ENCODE measurements around the gene WWOX.

WWOX gene

DNA sequence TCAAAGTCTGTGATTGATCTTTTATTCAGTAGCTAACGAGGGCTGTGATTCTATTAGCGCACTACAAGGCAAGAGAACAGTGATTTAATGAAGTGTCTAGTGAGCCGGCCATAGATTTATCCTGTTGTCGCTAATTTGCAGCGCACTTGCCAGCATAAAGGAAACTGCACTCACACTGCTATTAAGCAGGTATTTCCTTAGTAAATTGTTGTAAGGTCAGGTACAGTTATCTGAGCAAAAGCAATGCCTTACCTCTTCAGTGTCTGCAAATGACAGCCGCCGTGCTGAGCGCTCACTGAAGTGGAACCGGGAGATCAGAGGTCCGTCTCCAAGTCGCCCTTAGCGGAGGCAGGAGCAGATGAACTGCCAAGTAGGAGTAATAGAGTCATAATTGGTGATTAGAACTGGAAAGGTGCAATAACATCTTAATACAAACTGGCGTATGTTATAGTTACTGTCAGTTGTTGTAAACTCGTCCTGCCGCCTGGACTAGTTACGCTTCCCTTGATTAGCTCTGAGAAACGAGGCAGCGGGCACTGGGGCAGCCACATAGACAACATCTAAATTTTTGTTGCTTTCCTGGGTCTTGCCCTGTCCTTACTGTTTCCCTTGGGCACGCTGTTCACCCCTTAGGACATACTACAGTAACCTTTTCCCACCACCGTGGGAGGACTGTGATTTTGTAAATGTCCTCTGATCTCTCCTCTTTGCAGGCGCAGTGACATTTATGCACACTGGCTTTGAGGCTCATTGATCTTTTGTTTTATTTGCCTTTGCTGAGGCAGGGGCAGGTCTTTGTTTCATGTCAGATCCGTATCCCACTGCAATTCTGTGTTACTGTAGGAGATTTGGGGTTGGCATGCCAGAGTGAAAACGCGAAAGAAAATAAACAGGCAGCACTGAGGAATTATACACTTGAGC is 363.1 kb downstream of the WWOX start:
- ATAC-seq, result no peak
- TF ChIP-seq ZNF70 (CRISPR knock-in tag; IDR thresholded peaks at IDR 0.05), result no peak
- TF ChIP-seq, protein P1, sequence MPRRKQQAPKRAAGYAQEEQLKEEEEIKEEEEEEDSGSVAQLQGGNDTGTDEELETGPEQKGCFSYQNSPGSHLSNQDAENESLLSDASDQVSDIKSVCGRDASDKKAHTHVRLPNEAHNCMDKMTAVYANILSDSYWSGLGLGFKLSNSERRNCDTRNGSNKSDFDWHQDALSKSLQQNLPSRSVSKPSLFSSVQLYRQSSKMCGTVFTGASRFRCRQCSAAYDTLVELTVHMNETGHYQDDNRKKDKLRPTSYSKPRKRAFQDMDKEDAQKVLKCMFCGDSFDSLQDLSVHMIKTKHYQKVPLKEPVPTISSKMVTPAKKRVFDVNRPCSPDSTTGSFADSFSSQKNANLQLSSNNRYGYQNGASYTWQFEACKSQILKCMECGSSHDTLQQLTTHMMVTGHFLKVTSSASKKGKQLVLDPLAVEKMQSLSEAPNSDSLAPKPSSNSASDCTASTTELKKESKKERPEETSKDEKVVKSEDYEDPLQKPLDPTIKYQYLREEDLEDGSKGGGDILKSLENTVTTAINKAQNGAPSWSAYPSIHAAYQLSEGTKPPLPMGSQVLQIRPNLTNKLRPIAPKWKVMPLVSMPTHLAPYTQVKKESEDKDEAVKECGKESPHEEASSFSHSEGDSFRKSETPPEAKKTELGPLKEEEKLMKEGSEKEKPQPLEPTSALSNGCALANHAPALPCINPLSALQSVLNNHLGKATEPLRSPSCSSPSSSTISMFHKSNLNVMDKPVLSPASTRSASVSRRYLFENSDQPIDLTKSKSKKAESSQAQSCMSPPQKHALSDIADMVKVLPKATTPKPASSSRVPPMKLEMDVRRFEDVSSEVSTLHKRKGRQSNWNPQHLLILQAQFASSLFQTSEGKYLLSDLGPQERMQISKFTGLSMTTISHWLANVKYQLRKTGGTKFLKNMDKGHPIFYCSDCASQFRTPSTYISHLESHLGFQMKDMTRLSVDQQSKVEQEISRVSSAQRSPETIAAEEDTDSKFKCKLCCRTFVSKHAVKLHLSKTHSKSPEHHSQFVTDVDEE (CRISPR knock-in tag; IDR thresholded peaks at IDR 0.05), result no peak
- no peak for TF ChIP-seq ISL1 (CRISPR knock-in tag; IDR thresholded peaks at IDR 0.05)
- TF ChIP-seq SNAI2 (CRISPR knock-in tag; IDR thresholded peaks at IDR 0.05), result no peak
- TF ChIP-seq ARNTL (CRISPR knock-in tag; IDR thresholded peaks at IDR 0.05; ENCODE audit: borderline replicate concordance, low read depth), result no peak
- no peak for TF ChIP-seq OSR1 (CRISPR knock-in tag; IDR thresholded peaks at IDR 0.05)
- TF ChIP-seq ZNF565 (CRISPR knock-in tag; conservative IDR thresholded peaks at IDR 0.05; ENCODE audit: low read depth), result no peak
- no peak for TF ChIP-seq ZFP30 (CRISPR knock-in tag; IDR thresholded peaks at IDR 0.05)
- no peak for TF ChIP-seq ESRRG (CRISPR knock-in tag; IDR thresholded peaks at IDR 0.05)
- no peak for TF ChIP-seq GLIS3 (CRISPR knock-in tag; IDR thresholded peaks at IDR 0.05)
- no peak for TF ChIP-seq ZFP3 (CRISPR knock-in tag; IDR thresholded peaks at IDR 0.05)
- no peak for TF ChIP-seq PPARA (CRISPR knock-in tag; IDR thresholded peaks at IDR 0.05; ENCODE audit: borderline replicate concordance)
- TF ChIP-seq, protein P2, sequence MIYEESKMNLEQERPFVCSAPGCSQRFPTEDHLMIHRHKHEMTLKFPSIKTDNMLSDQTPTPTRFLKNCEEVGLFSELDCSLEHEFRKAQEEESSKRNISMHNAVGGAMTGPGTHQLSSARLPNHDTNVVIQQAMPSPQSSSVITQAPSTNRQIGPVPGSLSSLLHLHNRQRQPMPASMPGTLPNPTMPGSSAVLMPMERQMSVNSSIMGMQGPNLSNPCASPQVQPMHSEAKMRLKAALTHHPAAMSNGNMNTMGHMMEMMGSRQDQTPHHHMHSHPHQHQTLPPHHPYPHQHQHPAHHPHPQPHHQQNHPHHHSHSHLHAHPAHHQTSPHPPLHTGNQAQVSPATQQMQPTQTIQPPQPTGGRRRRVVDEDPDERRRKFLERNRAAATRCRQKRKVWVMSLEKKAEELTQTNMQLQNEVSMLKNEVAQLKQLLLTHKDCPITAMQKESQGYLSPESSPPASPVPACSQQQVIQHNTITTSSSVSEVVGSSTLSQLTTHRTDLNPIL (CRISPR knock-in tag; IDR thresholded peaks at IDR 0.05; ENCODE audit: low read depth), result no peak
- TF ChIP-seq, protein P3, sequence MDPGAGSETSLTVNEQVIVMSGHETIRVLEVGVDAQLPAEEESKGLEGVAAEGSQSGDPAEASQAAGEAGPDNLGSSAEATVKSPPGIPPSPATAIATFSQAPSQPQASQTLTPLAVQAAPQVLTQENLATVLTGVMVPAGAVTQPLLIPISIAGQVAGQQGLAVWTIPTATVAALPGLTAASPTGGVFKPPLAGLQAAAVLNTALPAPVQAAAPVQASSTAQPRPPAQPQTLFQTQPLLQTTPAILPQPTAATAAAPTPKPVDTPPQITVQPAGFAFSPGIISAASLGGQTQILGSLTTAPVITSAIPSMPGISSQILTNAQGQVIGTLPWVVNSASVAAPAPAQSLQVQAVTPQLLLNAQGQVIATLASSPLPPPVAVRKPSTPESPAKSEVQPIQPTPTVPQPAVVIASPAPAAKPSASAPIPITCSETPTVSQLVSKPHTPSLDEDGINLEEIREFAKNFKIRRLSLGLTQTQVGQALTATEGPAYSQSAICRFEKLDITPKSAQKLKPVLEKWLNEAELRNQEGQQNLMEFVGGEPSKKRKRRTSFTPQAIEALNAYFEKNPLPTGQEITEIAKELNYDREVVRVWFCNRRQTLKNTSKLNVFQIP (CRISPR knock-in tag; IDR thresholded peaks at IDR 0.05; ENCODE audit: borderline replicate concordance, low read depth), result no peak

DNA sequence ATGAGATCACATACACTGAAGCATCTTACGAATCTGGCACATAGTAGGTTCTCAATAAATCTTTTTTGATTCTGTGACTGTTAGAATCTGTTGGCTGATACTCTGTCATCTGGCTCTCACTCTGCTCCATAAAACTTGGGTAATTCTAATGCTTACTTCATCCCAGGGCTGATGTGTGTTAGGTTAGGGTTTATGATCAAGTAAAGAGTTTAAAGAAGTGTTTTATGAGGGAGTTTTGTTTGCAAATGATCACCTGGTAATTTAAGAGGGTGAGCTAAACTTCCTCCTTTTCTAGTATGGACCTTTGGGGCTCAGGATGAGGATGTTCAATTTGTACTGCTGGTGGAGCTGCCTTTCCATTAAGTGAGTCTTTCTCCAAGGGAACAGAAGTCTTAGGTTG is 364.1 kb downstream of the WWOX start:
- ATAC-seq, result no peak
- TF ChIP-seq ZC3H10 (CRISPR knock-in tag; IDR thresholded peaks at IDR 0.05) (no peak), ESRRG (CRISPR knock-in tag; IDR thresholded peaks at IDR 0.05) (no peak), ZNF8 (CRISPR knock-in tag; IDR thresholded peaks at IDR 0.05) (no peak), RARB (CRISPR knock-in tag; IDR thresholded peaks at IDR 0.05) (no peak), GLIS3 (CRISPR knock-in tag; IDR thresholded peaks at IDR 0.05) (no peak), TCF4 (CRISPR knock-in tag; IDR thresholded peaks at IDR 0.05; ENCODE audit: borderline replicate concordance) (no peak), BACH2 (CRISPR knock-in tag; IDR thresholded peaks at IDR 0.05; ENCODE audit: borderline replicate concordance) (no peak), ZNF70 (CRISPR knock-in tag; IDR thresholded peaks at IDR 0.05) (no peak), ARNTL (CRISPR knock-in tag; IDR thresholded peaks at IDR 0.05; ENCODE audit: borderline replicate concordance, low read depth) (no peak), OSR1 (CRISPR knock-in tag; IDR thresholded peaks at IDR 0.05) (no peak), CSDC2 (CRISPR knock-in tag; IDR thresholded peaks at IDR 0.05) (no peak), TOX (CRISPR knock-in tag; IDR thresholded peaks at IDR 0.05; ENCODE audit: borderline replicate concordance) (no peak), SNAI2 (CRISPR knock-in tag; IDR thresholded peaks at IDR 0.05) (no peak)
- TF ChIP-seq, protein P2 (CRISPR knock-in tag; IDR thresholded peaks at IDR 0.05; ENCODE audit: low read depth), result no peak
- TF ChIP-seq, protein P3 (CRISPR knock-in tag; IDR thresholded peaks at IDR 0.05; ENCODE audit: borderline replicate concordance, low read depth), result no peak
- TF ChIP-seq, protein P4, sequence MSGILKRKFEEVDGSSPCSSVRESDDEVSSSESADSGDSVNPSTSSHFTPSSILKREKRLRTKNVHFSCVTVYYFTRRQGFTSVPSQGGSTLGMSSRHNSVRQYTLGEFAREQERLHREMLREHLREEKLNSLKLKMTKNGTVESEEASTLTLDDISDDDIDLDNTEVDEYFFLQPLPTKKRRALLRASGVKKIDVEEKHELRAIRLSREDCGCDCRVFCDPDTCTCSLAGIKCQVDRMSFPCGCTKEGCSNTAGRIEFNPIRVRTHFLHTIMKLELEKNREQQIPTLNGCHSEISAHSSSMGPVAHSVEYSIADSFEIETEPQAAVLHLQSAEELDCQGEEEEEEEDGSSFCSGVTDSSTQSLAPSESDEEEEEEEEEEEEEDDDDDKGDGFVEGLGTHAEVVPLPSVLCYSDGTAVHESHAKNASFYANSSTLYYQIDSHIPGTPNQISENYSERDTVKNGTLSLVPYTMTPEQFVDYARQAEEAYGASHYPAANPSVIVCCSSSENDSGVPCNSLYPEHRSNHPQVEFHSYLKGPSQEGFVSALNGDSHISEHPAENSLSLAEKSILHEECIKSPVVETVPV (CRISPR knock-in tag; IDR thresholded peaks at IDR 0.05), result no peak
- TF ChIP-seq, protein P5, sequence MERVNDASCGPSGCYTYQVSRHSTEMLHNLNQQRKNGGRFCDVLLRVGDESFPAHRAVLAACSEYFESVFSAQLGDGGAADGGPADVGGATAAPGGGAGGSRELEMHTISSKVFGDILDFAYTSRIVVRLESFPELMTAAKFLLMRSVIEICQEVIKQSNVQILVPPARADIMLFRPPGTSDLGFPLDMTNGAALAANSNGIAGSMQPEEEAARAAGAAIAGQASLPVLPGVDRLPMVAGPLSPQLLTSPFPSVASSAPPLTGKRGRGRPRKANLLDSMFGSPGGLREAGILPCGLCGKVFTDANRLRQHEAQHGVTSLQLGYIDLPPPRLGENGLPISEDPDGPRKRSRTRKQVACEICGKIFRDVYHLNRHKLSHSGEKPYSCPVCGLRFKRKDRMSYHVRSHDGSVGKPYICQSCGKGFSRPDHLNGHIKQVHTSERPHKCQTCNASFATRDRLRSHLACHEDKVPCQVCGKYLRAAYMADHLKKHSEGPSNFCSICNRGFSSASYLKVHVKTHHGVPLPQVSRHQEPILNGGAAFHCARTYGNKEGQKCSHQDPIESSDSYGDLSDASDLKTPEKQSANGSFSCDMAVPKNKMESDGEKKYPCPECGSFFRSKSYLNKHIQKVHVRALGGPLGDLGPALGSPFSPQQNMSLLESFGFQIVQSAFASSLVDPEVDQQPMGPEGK (CRISPR knock-in tag; IDR thresholded peaks at IDR 0.05; ENCODE audit: borderline replicate concordance), result no peak

All from SK-N-SH treated with all-trans-retinoic acid at 6 μM for 48 hours (cell line).